ENCODE results near the gene RINT1. TPM values are rescaled to one million over a fixed set of nuclear protein-coding genes. Genes with fewer than 3 reads are reported as not detected.

Gene RINT1
- total RNA-seq, 1 experiment from 2014 or later, result 26.6 TPM

GRCh38 chr7:105587909-105588635 lies 56.1 kb downstream of the RINT1 start:
- Mint-ChIP-seq H3K36me3 (peaks cover 14% of the 10 kb centered on the region), H3K4me3 (no peak overlapping the region), H3K27me3 (ENCODE audit: low read depth) (peaks cover 4% of the 10 kb centered on the region; the same call in 1 of the 2 replicates), H3K27ac (no peak overlapping the region), H3K4me1 (peaks cover 6% of the 10 kb centered on the region), H3K9me3 (peaks cover 19% of the 10 kb centered on the region)
- CTCF ChIA-PET, result interaction anchor here (1.2 to 1.8 kb wide), 3 partner anchors 12 to 56 kb away, joined by 4 to 5 read pairs (median 4); partner anchors contain the start of gene RINT1
- DNase-seq (ENCODE audit: low spot score) (no peak), ATAC-seq (no peak)
- POLR2A ChIA-PET, result interaction anchor here (0.7 kb wide), 1 partner anchor 71 kb away, joined by 3 read pairs; no protein-coding TSS in a partner anchor
- TF ChIP-seq, protein P1, sequence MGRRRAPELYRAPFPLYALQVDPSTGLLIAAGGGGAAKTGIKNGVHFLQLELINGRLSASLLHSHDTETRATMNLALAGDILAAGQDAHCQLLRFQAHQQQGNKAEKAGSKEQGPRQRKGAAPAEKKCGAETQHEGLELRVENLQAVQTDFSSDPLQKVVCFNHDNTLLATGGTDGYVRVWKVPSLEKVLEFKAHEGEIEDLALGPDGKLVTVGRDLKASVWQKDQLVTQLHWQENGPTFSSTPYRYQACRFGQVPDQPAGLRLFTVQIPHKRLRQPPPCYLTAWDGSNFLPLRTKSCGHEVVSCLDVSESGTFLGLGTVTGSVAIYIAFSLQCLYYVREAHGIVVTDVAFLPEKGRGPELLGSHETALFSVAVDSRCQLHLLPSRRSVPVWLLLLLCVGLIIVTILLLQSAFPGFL (CRISPR knock-in tag; IDR thresholded peaks at IDR 0.05; ENCODE audit: borderline replicate concordance), result no peak
- TF ChIP-seq OVOL2 (CRISPR knock-in tag; IDR thresholded peaks at IDR 0.05; ENCODE audit: borderline replicate concordance), result no peak
- no peak for TF ChIP-seq CBFB (CRISPR knock-in tag; IDR thresholded peaks at IDR 0.05; ENCODE audit: low read depth)
- TF ChIP-seq ZNF317 (CRISPR knock-in tag; IDR thresholded peaks at IDR 0.05; ENCODE audit: borderline replicate concordance, low read depth), result no peak
- TF ChIP-seq, protein P2, sequence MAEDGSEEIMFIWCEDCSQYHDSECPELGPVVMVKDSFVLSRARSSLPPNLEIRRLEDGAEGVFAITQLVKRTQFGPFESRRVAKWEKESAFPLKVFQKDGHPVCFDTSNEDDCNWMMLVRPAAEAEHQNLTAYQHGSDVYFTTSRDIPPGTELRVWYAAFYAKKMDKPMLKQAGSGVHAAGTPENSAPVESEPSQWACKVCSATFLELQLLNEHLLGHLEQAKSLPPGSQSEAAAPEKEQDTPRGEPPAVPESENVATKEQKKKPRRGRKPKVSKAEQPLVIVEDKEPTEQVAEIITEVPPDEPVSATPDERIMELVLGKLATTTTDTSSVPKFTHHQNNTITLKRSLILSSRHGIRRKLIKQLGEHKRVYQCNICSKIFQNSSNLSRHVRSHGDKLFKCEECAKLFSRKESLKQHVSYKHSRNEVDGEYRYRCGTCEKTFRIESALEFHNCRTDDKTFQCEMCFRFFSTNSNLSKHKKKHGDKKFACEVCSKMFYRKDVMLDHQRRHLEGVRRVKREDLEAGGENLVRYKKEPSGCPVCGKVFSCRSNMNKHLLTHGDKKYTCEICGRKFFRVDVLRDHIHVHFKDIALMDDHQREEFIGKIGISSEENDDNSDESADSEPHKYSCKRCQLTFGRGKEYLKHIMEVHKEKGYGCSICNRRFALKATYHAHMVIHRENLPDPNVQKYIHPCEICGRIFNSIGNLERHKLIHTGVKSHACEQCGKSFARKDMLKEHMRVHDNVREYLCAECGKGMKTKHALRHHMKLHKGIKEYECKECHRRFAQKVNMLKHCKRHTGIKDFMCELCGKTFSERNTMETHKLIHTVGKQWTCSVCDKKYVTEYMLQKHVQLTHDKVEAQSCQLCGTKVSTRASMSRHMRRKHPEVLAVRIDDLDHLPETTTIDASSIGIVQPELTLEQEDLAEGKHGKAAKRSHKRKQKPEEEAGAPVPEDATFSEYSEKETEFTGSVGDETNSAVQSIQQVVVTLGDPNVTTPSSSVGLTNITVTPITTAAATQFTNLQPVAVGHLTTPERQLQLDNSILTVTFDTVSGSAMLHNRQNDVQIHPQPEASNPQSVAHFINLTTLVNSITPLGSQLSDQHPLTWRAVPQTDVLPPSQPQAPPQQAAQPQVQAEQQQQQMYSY (CRISPR knock-in tag; IDR thresholded peaks at IDR 0.05), result no peak
- TF ChIP-seq RELA (CRISPR knock-in tag; IDR thresholded peaks at IDR 0.05; ENCODE audit: borderline replicate concordance), result no peak
- TF ChIP-seq FOXP4 (CRISPR knock-in tag; IDR thresholded peaks at IDR 0.05), result no peak
- no peak for TF ChIP-seq NFATC4 (CRISPR knock-in tag; IDR thresholded peaks at IDR 0.05)
- no peak for TF ChIP-seq MXD4 (CRISPR knock-in tag; IDR thresholded peaks at IDR 0.05; ENCODE audit: borderline replicate concordance)

GRCh38 chr7:105589356-105590077 lies 57.5 kb downstream of the RINT1 start:
- peak; percentile 66 for DNase-seq (ENCODE audit: low spot score)
- ChIA-PET CTCF (interaction anchor here (0.8 to 1.8 kb wide), 13 partner anchors 8 to 706 kb away, joined by 3 to 14 read pairs (median 4); partner anchors contain the start of genes EFCAB10 and RINT1), POLR2A (interaction anchor here (0.7 kb wide), 1 partner anchor 578 kb away, joined by 11 read pairs; no protein-coding TSS in a partner anchor)
- Mint-ChIP-seq H3K9me3 (peaks cover 10% of the 10 kb centered on the region), H3K27me3 (ENCODE audit: low read depth) (no peaks in the 10 kb centered on the region), H3K4me1 (peaks cover 13% of the 10 kb centered on the region), H3K4me3 (no peak overlapping the region), H3K27ac (no peak overlapping the region), H3K36me3 (peaks cover 6% of the 10 kb centered on the region)
- peak; percentile 94 for ATAC-seq
- TF ChIP-seq EMX1 (CRISPR knock-in tag; IDR thresholded peaks at IDR 0.05) (no peak), ETV6 (CRISPR knock-in tag; IDR thresholded peaks at IDR 0.05) (no peak), FOXP1 (CRISPR knock-in tag; IDR thresholded peaks at IDR 0.05; ENCODE audit: borderline replicate concordance) (no peak), CTCF (IDR thresholded peaks at IDR 0.05) (peak; percentile 43), SMAD3 (CRISPR knock-in tag; IDR thresholded peaks at IDR 0.05; ENCODE audit: borderline replicate concordance) (no peak), ZNF281 (CRISPR knock-in tag; IDR thresholded peaks at IDR 0.05) (no peak)

Data from WTC11 (cell line).